Measurements from ENCODE around the gene HEBP1.

The HEBP1 gene

DNA sequence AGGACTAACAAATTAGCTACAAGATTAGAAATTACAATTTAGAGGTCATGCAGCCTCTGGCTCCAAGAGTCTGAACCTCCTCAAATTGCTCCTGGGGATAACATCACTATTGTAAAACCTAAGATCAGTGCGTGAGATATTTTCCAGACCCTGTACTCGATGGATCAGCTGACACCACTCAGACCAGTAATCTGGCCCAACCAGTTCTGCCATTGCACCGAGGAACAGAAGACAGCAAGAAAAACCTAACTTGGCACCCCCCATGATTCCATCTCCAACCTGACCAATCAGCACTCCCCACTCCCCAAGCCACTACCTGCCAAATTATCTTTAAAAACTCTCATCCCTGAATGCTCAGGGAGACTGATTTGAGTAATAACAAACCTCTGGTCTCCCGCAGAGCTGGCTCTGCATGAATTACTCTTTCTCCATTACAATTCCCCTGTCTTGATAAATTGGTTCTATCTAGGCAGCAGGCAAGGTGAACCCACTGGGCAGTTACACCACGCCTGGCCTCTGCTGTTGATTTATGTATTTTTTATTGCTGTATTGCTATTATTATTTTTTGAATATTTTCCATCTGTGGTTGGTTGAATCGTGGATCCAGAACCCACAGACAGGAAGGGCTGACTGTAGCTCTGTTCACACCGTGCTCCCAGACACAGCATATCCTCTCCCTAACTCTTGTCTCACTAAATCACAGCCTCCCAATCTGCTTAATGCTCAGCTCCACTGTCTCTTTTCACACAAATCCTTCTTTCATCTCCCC lies 9.2 kb downstream of the HEBP1 start:
- no peak for DNase-seq (ENCODE audit: low read depth)

DNA sequence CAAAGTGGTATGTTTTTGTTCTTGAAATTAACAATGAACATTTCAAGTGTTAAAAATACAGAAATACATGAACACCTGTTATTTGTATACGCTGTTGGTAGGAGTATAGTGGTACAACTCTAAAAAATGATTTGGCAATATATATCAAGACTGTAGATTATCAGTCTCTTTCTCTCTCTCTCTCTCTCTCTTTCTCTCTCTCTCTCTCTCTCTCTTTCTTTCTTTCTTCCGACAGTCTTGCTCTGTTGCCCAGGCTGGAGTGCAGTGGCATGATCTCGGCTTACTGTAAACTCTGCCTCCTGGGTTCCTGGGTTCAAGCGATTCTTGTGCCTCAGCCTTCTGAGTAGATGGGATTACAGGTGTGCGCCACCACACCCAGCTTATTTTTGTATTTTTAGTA lies 12.6 kb downstream of the HEBP1 start:
- DNase-seq (ENCODE audit: low read depth), result no peak

DNA sequence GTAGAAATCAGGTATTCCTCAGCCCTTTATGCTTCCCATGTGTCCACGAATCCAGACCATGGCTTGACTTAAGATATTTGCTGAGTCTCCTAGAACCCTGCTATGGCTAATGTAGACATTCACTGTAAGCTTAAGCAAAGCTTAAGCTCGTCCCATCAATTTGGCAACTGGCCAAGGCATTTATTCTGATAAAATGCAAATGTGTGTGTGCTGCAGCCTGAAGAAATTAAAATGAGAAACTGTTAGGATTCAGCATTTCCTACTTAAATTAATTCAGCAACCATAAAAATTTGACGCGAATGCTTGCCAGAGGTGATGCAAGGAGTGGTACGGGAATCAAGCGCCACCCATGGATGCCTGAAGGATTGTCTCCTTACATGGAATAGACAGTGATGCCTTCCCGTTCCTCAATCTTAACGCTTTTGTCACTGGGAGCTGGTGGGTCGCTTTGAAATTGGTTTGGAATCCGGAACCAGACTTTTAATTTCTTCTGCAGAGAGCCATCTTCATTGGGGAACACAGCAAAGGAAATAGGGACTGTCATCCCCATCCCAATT lies 13.2 kb downstream of the HEBP1 start:
- DNase-seq (ENCODE audit: low read depth), result no peak

DNA sequence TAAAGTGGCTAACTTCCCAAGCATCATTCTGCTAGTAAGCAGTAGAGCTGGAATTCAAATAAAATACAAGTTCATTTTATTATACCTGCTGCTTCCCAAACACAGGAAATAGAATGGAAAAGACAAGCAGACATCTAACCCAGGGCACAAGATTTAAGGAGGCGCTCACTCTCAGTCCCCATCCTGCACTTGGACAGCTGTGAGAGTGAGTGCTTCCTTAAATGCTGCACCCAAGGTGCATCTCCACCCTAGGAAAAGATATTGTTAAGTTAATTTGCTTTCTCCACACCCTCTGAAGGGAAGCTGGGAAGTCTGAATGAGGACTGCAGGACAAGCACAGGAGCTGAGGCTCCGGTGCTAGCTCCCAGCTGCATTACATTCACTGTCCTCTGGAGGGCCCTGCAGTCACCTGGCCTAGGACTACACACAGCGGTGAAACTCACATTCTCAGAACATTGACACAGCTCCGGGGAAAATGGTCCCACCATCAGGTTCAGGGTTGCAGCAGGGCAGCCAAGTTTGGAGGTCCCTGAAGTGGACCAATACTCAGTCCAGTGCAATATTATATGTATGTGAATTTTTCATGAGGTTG lies 14.2 kb downstream of the HEBP1 start:
- DNase-seq (ENCODE audit: low read depth), result no peak

DNA sequence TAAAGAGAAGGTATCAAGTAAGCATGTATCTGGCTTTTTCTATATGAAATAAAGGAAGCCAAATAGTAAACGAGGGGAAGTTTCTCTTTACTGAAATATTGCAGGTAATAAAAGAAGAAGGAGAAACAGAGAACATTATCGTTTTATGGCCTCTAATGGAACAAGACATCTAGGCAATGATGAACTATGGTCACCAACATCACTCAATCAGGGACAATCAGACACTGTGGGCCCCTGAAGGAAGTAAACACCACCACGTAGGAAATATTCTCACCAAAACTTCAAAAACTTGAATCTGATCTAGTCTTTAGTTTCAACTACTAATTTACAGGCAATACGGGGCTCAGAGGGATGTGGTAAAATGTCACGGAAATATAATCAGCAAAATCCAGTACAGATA lies 15.9 kb downstream of the HEBP1 start:
- no peak for DNase-seq (ENCODE audit: low read depth)

DNA sequence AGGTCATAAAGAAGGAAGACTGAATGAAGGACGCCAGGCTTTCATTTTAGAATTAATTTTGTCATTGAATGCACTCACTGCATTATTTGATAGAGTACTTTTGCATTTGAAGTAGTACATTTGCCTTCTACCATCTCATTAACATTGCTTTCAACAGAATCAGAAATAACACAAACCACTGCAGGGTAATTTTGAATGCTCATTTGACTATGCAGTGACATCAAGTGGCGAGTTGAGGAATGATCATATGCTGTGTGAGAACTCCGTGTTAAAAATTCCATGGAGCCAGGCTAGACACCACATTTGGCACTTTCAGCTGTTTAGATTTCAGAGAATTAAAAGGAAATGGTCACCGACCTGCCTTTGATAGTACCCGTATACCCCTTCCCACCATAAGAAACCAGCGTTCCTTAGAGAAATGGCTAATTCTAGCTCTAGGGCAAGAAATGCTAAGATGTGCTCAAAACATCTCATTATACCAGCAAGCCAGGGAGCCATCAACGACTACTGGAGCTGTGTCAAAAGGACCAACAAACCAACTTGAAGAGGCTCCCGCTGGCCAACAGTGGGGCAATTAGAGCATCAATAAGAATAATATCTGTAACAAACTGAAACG lies 16.5 kb downstream of the HEBP1 start:
- DNase-seq (ENCODE audit: low read depth), result no peak

DNA sequence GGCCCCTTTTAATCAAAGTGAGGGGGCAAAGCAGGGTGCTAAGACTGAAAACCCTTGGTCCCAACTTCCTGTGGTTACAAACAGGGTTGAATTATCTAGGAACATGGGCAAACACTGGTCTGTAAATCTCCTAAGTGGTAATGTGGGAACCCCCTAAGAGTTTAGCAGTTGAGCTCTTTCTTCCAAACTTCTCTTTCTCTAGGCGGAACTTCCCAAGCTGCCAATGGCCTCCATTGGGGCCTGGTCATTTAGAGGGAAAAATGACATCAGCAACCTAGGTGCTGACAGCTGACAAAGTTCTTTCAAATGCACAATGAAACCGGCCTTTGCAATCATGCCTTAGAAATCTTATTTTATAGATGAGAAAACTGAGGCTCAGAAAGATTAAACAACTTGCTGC lies 17.7 kb downstream of the HEBP1 start:
- DNase-seq (ENCODE audit: low read depth), result no peak

DNA sequence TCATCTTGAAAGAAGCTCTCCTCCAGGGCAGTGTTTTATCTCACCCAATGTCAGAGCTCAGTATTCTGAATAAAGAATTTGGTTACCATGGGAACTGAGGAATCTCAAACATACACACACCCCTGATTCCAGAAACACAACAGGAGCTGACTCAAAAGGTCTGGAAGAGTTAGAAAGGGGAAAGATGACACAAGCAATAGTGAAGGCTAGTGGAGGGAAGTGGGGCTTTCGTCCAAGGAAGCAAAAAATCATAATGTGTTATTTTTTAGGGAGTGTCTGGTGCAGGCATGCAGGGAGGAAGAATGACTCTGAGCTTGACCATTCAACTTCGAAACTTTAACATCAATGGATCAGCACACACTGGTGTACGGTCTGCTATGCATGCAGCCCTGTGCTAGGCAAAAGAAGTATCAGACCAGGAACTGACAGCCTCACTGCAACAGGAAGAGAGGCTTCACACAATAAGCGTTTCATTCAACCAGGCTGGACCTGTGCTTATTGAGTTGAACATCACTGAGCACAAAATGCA lies 20.3 kb downstream of the HEBP1 start:
- no peak for DNase-seq (ENCODE audit: low read depth)

DNA sequence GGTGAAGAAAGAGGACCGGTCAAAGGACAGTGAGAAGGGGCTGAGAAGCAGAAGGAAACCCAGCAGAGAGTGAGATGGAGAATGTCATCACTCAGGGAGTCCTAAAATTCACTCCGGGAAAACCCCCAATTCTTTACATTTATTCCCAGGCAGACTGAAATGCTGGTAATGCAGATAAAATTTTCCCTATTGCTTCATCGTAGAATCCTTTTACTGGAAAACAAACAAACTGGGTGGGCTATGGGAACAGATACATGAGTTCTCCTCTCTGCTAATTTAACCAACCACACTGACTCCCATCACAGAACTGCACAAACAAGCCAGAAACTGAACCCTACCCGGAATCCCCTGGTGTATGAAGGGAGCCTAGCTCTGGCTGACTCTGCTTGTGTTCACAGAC lies 20.9 kb downstream of the HEBP1 start:
- DNase-seq (ENCODE audit: low read depth), result no peak

DNA sequence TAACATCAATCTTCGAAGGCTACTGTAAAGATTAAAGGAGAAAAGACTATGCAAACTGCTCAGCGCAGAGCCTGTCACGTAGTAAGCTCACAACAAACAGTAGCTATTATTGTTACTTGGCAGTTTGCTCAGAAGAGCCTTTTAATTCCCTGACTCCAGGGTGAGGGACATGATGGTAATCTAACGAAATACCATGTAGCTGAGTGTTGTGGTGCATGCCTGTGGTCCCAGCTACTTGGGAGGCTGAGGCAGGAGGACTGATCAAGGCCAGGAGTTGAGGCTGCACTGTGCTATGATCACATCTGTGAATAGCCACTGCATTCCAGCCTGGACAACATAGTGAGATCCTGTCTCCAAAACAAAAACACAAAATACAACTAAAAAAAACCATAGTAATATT lies 22.8 kb downstream of the HEBP1 start:
- DNase-seq (ENCODE audit: low read depth), result no peak

DNA sequence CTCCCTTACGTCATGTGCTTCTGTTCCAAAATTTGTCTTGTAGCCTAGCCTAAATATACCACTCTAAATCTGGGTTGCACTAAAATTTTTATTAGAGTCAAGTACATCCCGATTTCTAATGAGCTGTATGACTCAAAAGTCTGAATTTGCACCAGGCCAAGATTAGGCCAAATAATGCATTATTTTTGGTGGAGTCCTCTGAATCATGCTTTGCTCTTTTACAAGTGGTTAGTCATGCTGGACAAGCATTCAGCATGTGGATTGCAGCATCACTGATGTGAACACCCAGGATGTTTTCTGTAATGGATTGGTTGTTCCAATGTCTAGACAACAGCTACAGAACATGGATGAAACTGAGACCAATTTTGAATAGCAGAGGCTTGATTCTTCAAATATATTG lies 23.7 kb downstream of the HEBP1 start:
- no peak for DNase-seq (ENCODE audit: low read depth)

DNA sequence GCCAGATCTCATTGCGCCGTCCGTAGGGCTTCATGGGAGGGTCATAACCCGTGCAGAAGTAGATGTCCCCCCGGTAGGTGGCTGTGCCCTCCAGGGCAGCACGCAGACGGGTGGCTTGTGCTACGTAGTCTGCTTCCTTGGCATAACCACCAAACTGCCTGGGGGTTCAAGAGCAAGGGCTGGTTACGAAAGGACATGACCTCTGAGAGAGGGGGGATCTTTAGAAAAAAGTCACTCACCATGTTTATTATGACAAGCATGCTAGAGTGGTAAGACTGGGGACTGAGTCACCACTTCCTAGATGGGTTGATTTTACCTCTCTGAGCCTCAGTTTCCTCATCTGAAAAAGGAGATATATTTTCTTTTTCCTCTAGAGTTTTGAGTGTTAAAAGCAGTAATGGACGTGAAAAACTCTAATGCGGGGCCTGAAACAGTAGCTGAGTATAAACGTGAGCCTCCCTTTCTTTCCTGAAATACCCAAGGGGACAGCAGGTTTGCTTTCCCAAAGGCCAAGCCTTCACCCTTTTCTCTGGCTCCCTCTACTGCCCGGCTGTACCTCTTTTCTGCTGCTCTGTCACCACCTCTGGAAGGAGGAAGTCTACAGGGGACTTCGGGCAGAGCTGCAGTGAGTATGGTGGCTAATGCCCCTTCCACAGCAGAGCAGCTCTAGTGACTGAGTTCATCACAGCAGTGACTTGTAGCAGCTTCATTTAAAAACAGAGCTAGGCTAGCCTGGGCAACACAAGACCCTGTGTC lies 24.6 kb downstream of the HEBP1 start:
- DNase-seq (ENCODE audit: low read depth), result no peak

DNA sequence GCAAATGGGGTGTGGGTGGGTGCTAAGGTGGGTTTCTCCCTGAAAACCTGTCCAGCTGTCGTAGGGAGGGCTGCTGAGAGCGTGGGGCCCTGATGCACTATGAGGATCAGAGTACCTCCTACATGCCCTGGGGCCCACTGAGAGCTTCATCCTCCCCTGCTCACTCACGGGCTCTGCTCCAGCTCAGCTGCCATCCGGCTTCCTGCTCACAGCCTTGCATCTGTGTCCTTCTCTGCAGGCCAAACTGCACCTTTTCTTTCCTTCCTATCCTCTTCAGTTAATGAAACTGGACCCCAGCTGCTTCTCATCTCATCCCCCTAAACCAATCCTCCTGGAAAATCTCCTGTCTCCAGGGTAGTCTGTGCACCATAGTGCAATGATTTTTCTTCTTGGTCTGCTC lies 25.9 kb downstream of the HEBP1 start:
- DNase-seq (ENCODE audit: low read depth), result no peak

DNA sequence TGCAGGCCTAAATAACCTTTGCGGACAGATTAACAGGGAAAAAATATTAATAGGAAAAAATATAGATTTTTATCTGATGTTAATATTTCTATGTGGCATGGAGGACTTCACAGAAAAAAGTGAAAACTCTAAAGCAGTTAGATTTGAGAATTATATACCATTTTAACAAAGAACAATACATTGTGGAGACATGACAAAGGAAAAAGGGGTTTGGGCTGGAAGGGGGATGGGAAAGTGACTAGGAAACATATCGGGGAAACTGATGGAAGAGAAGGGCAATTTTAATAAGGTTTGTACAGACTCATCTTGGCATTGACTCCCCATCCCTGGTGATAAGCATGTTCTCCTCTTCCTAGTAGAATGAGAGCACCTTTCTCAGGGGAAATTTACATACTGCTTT lies 27.0 kb downstream of the HEBP1 start:
- DNase-seq (ENCODE audit: low read depth), result no peak

DNA sequence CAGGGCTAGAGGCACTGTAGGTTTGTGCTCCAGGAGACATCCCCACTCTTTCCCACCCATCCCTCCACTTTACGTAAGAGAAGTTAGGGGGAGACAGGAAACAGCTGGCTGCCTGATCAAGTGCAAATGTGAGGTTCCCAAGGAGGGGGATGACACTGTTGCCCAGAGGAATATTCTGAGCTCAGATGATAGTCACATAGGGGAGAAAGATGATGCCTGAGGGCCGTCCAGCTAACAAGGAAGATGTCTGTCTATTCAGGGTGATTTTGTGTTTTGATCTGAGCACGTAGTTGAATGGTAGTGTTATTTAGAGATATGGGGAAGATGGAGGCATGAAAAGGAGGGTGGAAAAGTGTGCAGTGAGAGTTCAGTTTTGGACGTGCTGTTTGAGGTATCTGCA lies 34.2 kb downstream of the HEBP1 start:
- no peak for DNase-seq (ENCODE audit: low read depth)

DNA sequence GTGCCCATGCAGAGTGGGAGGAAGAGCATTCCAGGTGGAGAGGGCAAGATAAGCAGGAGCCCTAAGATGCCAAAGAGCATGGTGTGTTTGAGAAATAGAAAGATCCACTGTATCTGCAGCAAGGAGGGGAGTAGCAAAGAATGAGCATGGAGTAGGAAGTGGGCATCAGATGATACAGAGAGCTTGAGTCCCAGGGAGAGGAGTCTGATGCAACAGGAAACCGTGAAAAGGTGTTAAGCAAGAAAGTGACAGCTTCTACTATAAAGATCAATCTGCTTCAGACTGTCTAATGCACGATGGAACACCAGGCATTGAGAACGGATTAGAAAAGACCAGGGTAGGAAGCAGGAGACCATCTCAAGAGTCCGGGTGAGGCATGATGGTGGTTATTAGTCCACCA lies 35.8 kb downstream of the HEBP1 start:
- no peak for DNase-seq (ENCODE audit: low read depth)

DNA sequence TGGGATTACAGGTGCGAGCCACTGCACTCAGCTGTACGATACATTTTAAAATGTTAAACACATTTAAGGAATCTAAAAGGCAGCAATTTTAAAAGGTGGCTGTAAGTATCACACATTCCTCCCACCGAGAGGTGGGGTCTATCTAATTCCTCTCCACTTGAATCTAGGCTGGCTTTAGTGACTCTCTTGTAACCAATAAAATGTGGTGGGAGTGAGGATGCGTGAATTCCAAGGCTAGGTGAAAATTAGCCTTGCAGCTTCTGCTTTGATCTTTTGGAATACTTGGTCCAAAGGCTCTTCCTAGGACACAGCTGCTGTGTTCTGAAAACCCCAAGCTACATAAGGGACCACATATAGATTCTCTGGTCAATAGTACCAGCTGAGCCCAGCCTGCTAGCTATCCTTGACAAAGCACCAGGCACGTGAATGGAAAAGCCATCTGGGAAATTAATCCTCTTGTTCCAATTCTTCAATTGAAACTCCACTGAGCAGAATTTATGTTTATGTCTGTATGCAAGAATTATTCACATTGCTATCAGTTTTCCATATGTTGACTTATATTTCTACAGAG lies 39.3 kb downstream of the HEBP1 start:
- DNase-seq (ENCODE audit: low read depth), result no peak

DNA sequence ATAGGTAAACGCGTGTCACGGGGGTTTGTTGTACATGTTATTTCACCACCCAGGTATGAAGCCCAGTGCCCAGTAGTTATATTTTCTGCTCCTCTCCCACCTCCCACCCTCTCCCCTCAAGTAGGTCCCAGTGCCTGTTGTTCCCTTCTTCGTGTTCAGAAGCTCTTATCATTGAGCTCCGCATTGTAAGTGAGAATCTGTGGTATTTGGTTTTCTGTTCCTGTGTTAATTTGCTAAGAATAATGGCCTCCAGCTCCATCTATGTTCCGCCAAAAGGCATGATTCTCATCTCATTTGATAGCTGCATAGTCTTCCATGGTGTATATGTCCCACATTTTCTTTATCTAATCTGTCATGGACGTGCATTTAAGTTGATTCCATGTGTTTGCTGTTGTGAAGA lies 41.2 kb downstream of the HEBP1 start:
- no peak for DNase-seq (ENCODE audit: low read depth)

DNA sequence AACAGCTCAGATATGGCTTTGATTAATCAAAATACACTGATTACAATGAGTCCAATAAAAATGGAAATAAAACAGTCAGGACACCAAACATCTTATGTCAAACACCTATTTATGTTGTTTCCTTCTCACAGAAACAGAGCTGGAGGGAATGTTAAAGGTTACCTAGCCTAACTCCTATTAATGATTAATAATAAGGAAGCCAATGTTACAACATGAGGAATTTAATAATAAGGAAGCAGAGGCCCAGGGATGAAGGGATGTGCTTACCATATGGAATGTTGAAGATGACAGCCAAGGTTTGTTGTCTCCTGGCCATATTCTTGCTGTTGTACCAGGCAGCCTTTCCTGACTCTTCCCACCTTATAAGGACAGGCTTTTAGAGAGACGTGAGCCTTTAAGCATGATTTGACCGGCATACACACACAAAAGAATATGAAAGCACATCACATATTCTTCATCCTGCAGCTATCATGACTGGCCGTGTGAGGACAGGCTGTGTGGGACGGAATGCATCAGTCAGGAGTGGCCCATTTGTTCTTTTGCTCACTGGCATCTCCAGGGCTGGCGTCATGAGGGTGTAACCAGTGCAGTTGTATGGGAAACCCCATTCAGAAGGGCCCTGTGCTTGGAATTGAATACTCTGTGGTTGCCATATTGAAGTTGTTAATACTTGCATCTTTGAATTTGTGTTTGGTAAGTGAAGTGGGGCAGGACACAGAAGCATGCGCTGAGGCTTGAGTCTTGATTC lies 45.0 kb downstream of the HEBP1 start:
- no peak for DNase-seq (ENCODE audit: low read depth)

DNA sequence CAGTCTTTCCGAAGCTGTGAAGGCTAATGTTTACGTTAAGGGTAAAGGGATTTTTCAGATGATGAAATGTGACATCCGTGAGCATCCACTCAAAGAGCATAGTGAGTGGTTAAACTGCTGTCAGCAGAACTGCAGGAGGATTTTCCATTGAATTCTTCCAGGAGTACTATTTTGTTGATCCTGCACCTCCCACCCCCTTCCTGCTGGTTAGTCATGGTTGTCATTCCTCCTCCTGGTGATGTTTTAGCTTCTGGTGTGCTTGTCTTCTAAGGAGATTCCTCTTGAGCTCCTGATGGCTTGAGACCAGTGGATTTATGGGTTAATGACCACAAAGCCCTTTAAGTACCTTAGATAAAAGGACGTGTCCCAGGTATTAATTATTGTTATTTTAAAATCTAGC lies 45.7 kb downstream of the HEBP1 start:
- DNase-seq (ENCODE audit: low read depth), result no peak

DNA sequence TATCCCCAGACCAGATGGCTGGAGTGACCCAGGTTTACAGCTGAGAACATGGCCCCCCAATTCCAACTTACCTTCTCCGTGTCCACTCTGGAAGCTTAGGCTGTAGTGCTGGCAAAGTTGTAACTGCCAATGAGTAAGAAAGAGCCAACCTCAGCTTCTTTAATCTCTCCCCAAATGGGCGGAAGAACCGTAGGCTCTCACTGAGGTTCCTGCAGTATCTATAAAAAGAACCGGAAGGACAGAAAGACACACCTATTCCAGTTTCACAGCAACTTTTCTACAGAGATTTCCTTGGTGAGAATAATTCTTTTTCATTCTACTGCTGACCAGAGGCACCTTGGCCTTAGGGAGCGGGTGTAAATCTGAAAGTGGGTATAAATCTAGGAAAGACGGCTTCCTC lies 48.0 kb downstream of the HEBP1 start, which contains the start of gene GPRC5D:
Gene GPRC5D, minus strand, starts transcription at position 135 of the 400 bp plus-strand sequence. CDS start 1,786 bp downstream, outside the sequence.
- DNase-seq (ENCODE audit: low read depth), result no peak
